WTC11 (cell line): ENCODE measurements around the gene RBM47. TPM values are rescaled to one million over a fixed set of nuclear protein-coding genes. Genes with fewer than 3 reads are reported as not detected.
"Not testable (repeated sequence)": the region's sequence is repeated elsewhere in the genome, so short reads cannot be mapped to it uniquely, and the experiment has no call there.

Source experiments
- ATAC-seq: fragments of 200-7000 bp; cut with Tn5 transposase; 2 replicates; pipeline ENCODE4 v1.10.0; 2021; ENCODE audit warnings: mild to moderate bottlenecking, moderate library complexity
- CTCF ChIA-PET: fragments of 300-600 bp; sonication (Branson Sonifier 250); formaldehyde crosslinking; loops from one replicate; lab custom pipeline; 2021; ENCODE audit warnings: antibody characterized with exemption; lab: Charles Lee
- POLR2A ChIA-PET: fragments of 350-600 bp; sonication (Branson Sonifier 250); formaldehyde crosslinking; loops from one replicate; lab custom pipeline; 2021; ENCODE audit warnings: antibody characterized with exemption; lab: Charles Lee
- DNase-seq: peaks from one replicate; pipeline ENCODE4 v3.0.0; 2021; ENCODE audit warnings: low spot score
- H3K27ac Mint-ChIP-seq: 2 replicates; pipeline ENCODE4 v1.8.0; 2021; ENCODE audit warnings: mixed read lengths
- H3K27me3 Mint-ChIP-seq: 2 replicates; pipeline ENCODE4 v1.8.0; 2021; ENCODE audit warnings: low read depth, mild to moderate bottlenecking, moderate library complexity, mixed read lengths
- H3K36me3 Mint-ChIP-seq: 2 replicates; pipeline ENCODE4 v1.8.0; 2021; ENCODE audit warnings: mixed read lengths
- H3K4me1 Mint-ChIP-seq: 2 replicates; pipeline ENCODE4 v1.8.0; 2022; ENCODE audit warnings: mixed read lengths
- H3K4me3 Mint-ChIP-seq: 2 replicates; pipeline ENCODE4 v1.8.0; 2021; ENCODE audit warnings: mild to moderate bottlenecking, moderate library complexity, mixed read lengths
- H3K9me3 Mint-ChIP-seq: 2 replicates; pipeline ENCODE4 v1.8.0; 2021; ENCODE audit warnings: mixed read lengths
- AFF4 ChIP-seq: sonication (generic); formaldehyde crosslinking; IDR thresholded peaks from 2 replicates; pipeline ENCODE4 v1.8.1; 2023; ENCODE audit warnings: mild to moderate bottlenecking, missing genetic modification reagents, borderline replicate concordance
- ATF2 ChIP-seq: sonication (generic); formaldehyde crosslinking; IDR thresholded peaks from 2 replicates; pipeline ENCODE4 v1.8.1; 2022; ENCODE audit warnings: low read depth, missing genetic modification reagents, borderline replicate concordance
- CREB1 ChIP-seq: sonication (generic); formaldehyde crosslinking; IDR thresholded peaks from 2 replicates; pipeline ENCODE4 v1.8.0; 2023; ENCODE audit warnings: mild to moderate bottlenecking, missing genetic modification reagents
- ERG ChIP-seq: fragments of 250-450 bp; sonication (Bioruptor Pico); IDR thresholded peaks from 2 replicates; pipeline ENCODE4 v1.8.0; 2021; ENCODE audit warnings: mild to moderate bottlenecking
- ETV6 ChIP-seq: sonication (generic); formaldehyde crosslinking; IDR thresholded peaks from 2 replicates; pipeline ENCODE4 v1.8.1; 2022; ENCODE audit warnings: mild to moderate bottlenecking, missing genetic modification reagents
- FOXP4 ChIP-seq: sonication (generic); formaldehyde crosslinking; IDR thresholded peaks from 2 replicates; pipeline ENCODE4 v1.8.0; 2022; ENCODE audit warnings: mild to moderate bottlenecking, missing genetic modification reagents
- NFE2L1 ChIP-seq: sonication (generic); formaldehyde crosslinking; IDR thresholded peaks from 2 replicates; pipeline ENCODE4 v1.8.1; 2023; ENCODE audit warnings: missing genetic modification reagents
- NR1H2 ChIP-seq: sonication (generic); formaldehyde crosslinking; IDR thresholded peaks from 2 replicates; pipeline ENCODE4 v1.9.0; 2021; ENCODE audit warnings: mild to moderate bottlenecking, moderate library complexity, missing genetic modification reagents
- NR2C2 ChIP-seq: sonication (generic); formaldehyde crosslinking; IDR thresholded peaks from 2 replicates; pipeline ENCODE4 v1.8.0; 2022; ENCODE audit warnings: mild to moderate bottlenecking, missing genetic modification reagents
- RELA ChIP-seq: sonication (generic); formaldehyde crosslinking; IDR thresholded peaks from 2 replicates; pipeline ENCODE4 v1.8.1; 2022; ENCODE audit warnings: missing genetic modification reagents, mild to moderate bottlenecking, borderline replicate concordance
- SMAD4 ChIP-seq: sonication (generic); formaldehyde crosslinking; IDR thresholded peaks from 2 replicates; pipeline ENCODE4 v1.8.0; 2022; ENCODE audit warnings: mild to moderate bottlenecking, missing genetic modification reagents
- SP1 ChIP-seq: sonication (generic); formaldehyde crosslinking; conservative IDR thresholded peaks from 2 replicates; pipeline ENCODE4 v1.8.1; 2022; ENCODE audit warnings: missing genetic modification reagents
- TCF7 ChIP-seq: sonication (generic); formaldehyde crosslinking; IDR thresholded peaks from 2 replicates; pipeline ENCODE4 v1.8.0; 2022; ENCODE audit warnings: mild to moderate bottlenecking, low read depth, missing genetic modification reagents, moderate library complexity
- TEAD1 ChIP-seq: sonication (generic); formaldehyde crosslinking; IDR thresholded peaks from 2 replicates; pipeline ENCODE4 v1.8.0; 2022; ENCODE audit warnings: mild to moderate bottlenecking, missing genetic modification reagents
- ZMAT4 ChIP-seq: fragments of 250-450 bp; sonication (Bioruptor Pico); IDR thresholded peaks from 2 replicates; pipeline ENCODE4 v1.9.0; 2021; ENCODE audit warnings: mild to moderate bottlenecking
- ZNF416 ChIP-seq: fragments of 250-450 bp; sonication (Bioruptor Pico); IDR thresholded peaks from 2 replicates; pipeline ENCODE4 v1.9.0; 2021; ENCODE audit warnings: mild to moderate bottlenecking, inconsistent platforms
- ZSCAN18 ChIP-seq: fragments of 250-450 bp; sonication (Bioruptor Pico); IDR thresholded peaks from 2 replicates; pipeline ENCODE4 v2.1.2; 2022; ENCODE audit warnings: mild to moderate bottlenecking, moderate library complexity
- total RNA-seq: library from RNA; stranded (reverse); gene quantifications from 3 replicates; pipeline ENCODE4 v1.2.3, GENCODE V29; 2021

Gene RBM47
- total RNA-seq, 1 experiment from 2014 or later: 97.9 TPM

- TF ChIP-seq ZMAT4 (CRISPR knock-in tag) (no peak), SMAD4 (CRISPR knock-in tag) (no peak)
These were observed 190.1 kb downstream of the RBM47 start (continued) for GRCh38 chr4:40439519-40439918.

GRCh38 chr4:40438384-40439026 is 191.2 kb downstream of the RBM47 start:
- TF ChIP-seq FOXP4: no peak
- TF ChIP-seq RELA (CRISPR knock-in tag): 0 out of 2 replicates have a peak, but pooled peaks have one; percentile 6
- TF ChIP-seq NFE2L1 (CRISPR knock-in tag): no peak
- Mint-ChIP-seq H3K36me3 (peaks cover 36% of the 10 kb centered on the region), H3K27ac (no peak overlapping the region; the same call in 1 of the 2 replicates), H3K4me3 (no peak overlapping the region), H3K4me1 (peaks cover 16% of the 10 kb centered on the region), H3K9me3 (no peaks in the 10 kb centered on the region), H3K27me3 (no peaks in the 10 kb centered on the region)
- POLR2A ChIA-PET: no interaction called here
- CTCF ChIA-PET: no interaction called here
- no peak for DNase-seq
- ATAC-seq: no peak

GRCh38 chr4:40437741-40438383 is 191.8 kb downstream of the RBM47 start:
- ChIA-PET CTCF (no interaction called here), POLR2A (no interaction called here)
- peaks cover 16% of the 10 kb centered on the region for H3K4me1 Mint-ChIP-seq
- H3K27ac Mint-ChIP-seq: no peak overlapping the region; the same call in none of the 2 replicates
- H3K9me3 Mint-ChIP-seq: no peaks in the 10 kb centered on the region
- peaks cover 42% of the 10 kb centered on the region for H3K36me3 Mint-ChIP-seq
- no peak for DNase-seq
- TF ChIP-seq ZNF416 (CRISPR knock-in tag): no peak
- no peak for TF ChIP-seq AFF4 (CRISPR knock-in tag)
- no peak for TF ChIP-seq NR2C2 (CRISPR knock-in tag)
- no peak for TF ChIP-seq NR1H2 (CRISPR knock-in tag)
- no peak for TF ChIP-seq ERG (CRISPR knock-in tag)
- no peak for TF ChIP-seq ETV6
- no peak for TF ChIP-seq SP1
- TF ChIP-seq TCF7 (CRISPR knock-in tag): no peak
- no peak for TF ChIP-seq ZSCAN18 (CRISPR knock-in tag)
- TF ChIP-seq CREB1: no peak
- TF ChIP-seq RELA (CRISPR knock-in tag): no peak
- no peak for TF ChIP-seq ATF2 (CRISPR knock-in tag)
- no peak for TF ChIP-seq TEAD1
- TF ChIP-seq, all 79 proteins: peak for 0
- no peak for ATAC-seq
- H3K27me3 Mint-ChIP-seq: no peaks in the 10 kb centered on the region
- H3K4me3 Mint-ChIP-seq: no peak overlapping the region

GRCh38 chr4:40435306-40435705 is 194.4 kb downstream of the RBM47 start:
- CTCF ChIA-PET, H3K27me3 Mint-ChIP-seq, H3K9me3 Mint-ChIP-seq, H3K4me3 Mint-ChIP-seq, DNase-seq, ATAC-seq: not testable (repeated sequence)
- H3K36me3 Mint-ChIP-seq: peaks cover 65% of the 10 kb centered on the region
- H3K4me1 Mint-ChIP-seq: peaks cover 16% of the 10 kb centered on the region
- H3K27ac Mint-ChIP-seq: peak overlapping the region; percentile 90
- POLR2A ChIA-PET: interaction anchor here (0.6 kb wide), 1 partner anchor 88 kb away, joined by 6 read pairs; no protein-coding TSS in a partner anchor
